RWPE1 (cell line): ENCODE measurements around the gene KIF9.
"Not testable (repeated sequence)": the region's sequence is repeated elsewhere in the genome, so short reads cannot be mapped to it uniquely, and the experiment has no call there.

Experiments used
- CTCF ChIA-PET: fragments of 350-600 bp; sonication (Branson Sonifier 250); formaldehyde crosslinking; extraction: SDS; loops from one replicate; lab custom pipeline; 2021; lab: Yijun Ruan, JAX
- POLR2A ChIA-PET: fragments of 400-600 bp; formaldehyde crosslinking; extraction: SDS; loops from one replicate; lab custom pipeline; 2020; ENCODE audit warnings: antibody characterized with exemption; ENCODE audit not compliant: low non-redundant PET; lab: Yijun Ruan, JAX
- DNase-seq: peaks from one replicate; pipeline ENCODE4 v3.0.0; 2012; ENCODE audit warnings: low spot score
- H3K27ac ChIP-seq: fragments of 450-650 bp; 2 replicates; pipeline ENCODE4 v1.5.1; 2017
- CTCF ChIP-seq: fragments of 450-650 bp; conservative IDR thresholded peaks from 2 replicates; pipeline ENCODE4 v1.5.1; 2017; ENCODE audit warnings: low read depth, mild to moderate bottlenecking

Gene KIF9

GRCh38 chr3:47223755-47224154 lies 58.8 kb downstream of the KIF9 start:
- CTCF ChIA-PET = interaction anchor here (0.6 kb wide), 2 partner anchors 9 to 33 kb away, joined by 3 to 4 read pairs; no protein-coding TSS in a partner anchor
- TF ChIP-seq CTCF = no peak
- POLR2A ChIA-PET = no interaction called here
- H3K27ac ChIP-seq = no peak overlapping the region
- no peak for DNase-seq

GRCh38 chr3:47221798-47222197 lies 60.8 kb downstream of the KIF9 start:
- DNase-seq = no peak
- POLR2A ChIA-PET = no interaction called here
- no peak for TF ChIP-seq CTCF
- CTCF ChIA-PET = interaction anchor here (0.6 kb wide), 2 partner anchors 9 to 24 kb away, joined by 4 to 9 read pairs; no protein-coding TSS in a partner anchor
- H3K27ac ChIP-seq = no peak overlapping the region

- no peak for TF ChIP-seq CTCF
- POLR2A ChIA-PET = no interaction called here
- no peak for DNase-seq
- H3K27ac ChIP-seq = no peak overlapping the region
- CTCF ChIA-PET = no interaction called here
Measured at GRCh38 chr3:47210863-47211405, 71.7 kb downstream of the KIF9 start.

GRCh38 chr3:47206022-47206421 lies 76.6 kb downstream of the KIF9 start:
- POLR2A ChIA-PET = not testable (repeated sequence)

GRCh38 chr3:47204875-47205274 lies 77.7 kb downstream of the KIF9 start:
- DNase-seq = no peak
- no peak for TF ChIP-seq CTCF
- CTCF ChIA-PET = no interaction called here
- POLR2A ChIA-PET = no interaction called here
- H3K27ac ChIP-seq = no peak overlapping the region

More at GRCh38 chr3:47206022-47206421, 76.6 kb downstream of the KIF9 start:
- DNase-seq, CTCF ChIA-PET, H3K27ac ChIP-seq: not testable (repeated sequence)

GRCh38 chr3:47202542-47202941 lies 80.1 kb downstream of the KIF9 start:
- ChIA-PET POLR2A (no interaction called here), CTCF (interaction anchor here (0.8 kb wide), 1 partner anchor 38 kb away, joined by 4 read pairs; the partner anchor contains the start of gene SETD2)
- no peak overlapping the region for H3K27ac ChIP-seq
- no peak for TF ChIP-seq CTCF
- DNase-seq = no peak

- no peak overlapping the region for H3K27ac ChIP-seq
- POLR2A ChIA-PET = no interaction called here
- TF ChIP-seq CTCF = no peak
- CTCF ChIA-PET = interaction anchor here (0.6 to 0.7 kb wide), 2 partner anchors 24 to 296 kb away, joined by 6 to 9 read pairs; no protein-coding TSS in a partner anchor
- no peak for DNase-seq
Measured at GRCh38 chr3:47197287-47197686, 85.3 kb downstream of the KIF9 start.
